ENCODE measurements around the gene GSTT2. TPM values are rescaled to one million over a fixed set of nuclear protein-coding genes. Genes with fewer than 3 reads are reported as not detected.

Gene GSTT2
- total and polyA plus RNA-seq, 9 of the 15 experiments (the other 6 are each of a cell fraction or from before 2014, with no cell fraction given), result not detected

- no peak for TF ChIP-seq ZNF445 (CRISPR knock-in tag; IDR thresholded peaks at IDR 0.05; ENCODE audit: low read depth)
- no peak for TF ChIP-seq ZKSCAN1 (IDR thresholded peaks at IDR 0.05; ENCODE audit: low read depth, low read length)
- TF ChIP-seq HLTF (IDR thresholded peaks at IDR 0.05), result no peak
- no peak for TF ChIP-seq POU5F1 (IDR thresholded peaks at IDR 0.05; ENCODE audit: borderline replicate concordance, low read depth, low read length, partially characterized antibody)
- TF ChIP-seq KDM1A (IDR thresholded peaks at IDR 0.05), result no peak
- no peak for TF ChIP-seq KDM4B (IDR thresholded peaks at IDR 0.05; ENCODE audit: borderline replicate concordance in 2 of 2, low read depth in 1 of 2)
- TF ChIP-seq RBM17 (IDR thresholded peaks at IDR 0.05; ENCODE audit: borderline replicate concordance, low read depth, low read length), result no peak
- TF ChIP-seq ZNF121 (CRISPR knock-in tag; conservative IDR thresholded peaks at IDR 0.05), result peak; percentile 85
- TF ChIP-seq ELF1 (tag; IDR thresholded peaks at IDR 0.05), result no peak
Measured at GRCh38 chr22:24021304-24021703, 41.4 kb downstream of the GSTT2 start (continued).

GRCh38 chr22:24023204-24023789 is 43.4 kb downstream of the GSTT2 start:
- ATAC-seq (no peak), DNase-seq (ENCODE audit: extremely low read depth in 1 of 4, low spot score in 3 of 4) (no peak), FAIRE-seq (no peak)
- H3K27ac ChIP-seq (ENCODE audit: extremely low read depth, low read depth, low read length), result no peak overlapping the region
- in situ Hi-C loops (cut with MboI) (no loop called here), intact Hi-C loops (cut with micrococcal nuclease) (no loop called here)
- H3K9ac ChIP-seq (ENCODE audit: insufficient read depth in 1 of 2, low read depth in 2 of 2, low read length in 2 of 2), result no peak overlapping the region
- no peaks in the 10 kb centered on the region for H3K27me3 ChIP-seq (ENCODE audit: control insufficient read depth in 2 of 2, insufficient read depth in 2 of 2, low read length in 2 of 2)
- CTCF ChIA-PET (ENCODE audit: low intra/inter-chr PET ratio), result no interaction called here
- BruUV-seq (replicated peaks), result no TSS peak
- no peak overlapping the region for H3K4me3 ChIP-seq
- H3K4me2 ChIP-seq (ENCODE audit: insufficient read depth, low read length), result no peak overlapping the region
- 0 out of 2 replicates have a peak, but pooled peaks cover 3% of the 10 kb centered on the region for H4K20me1 ChIP-seq (replicated peaks; ENCODE audit: control insufficient read depth, insufficient read depth, low read length)
- peaks cover 4% of the 10 kb centered on the region; the same call in 1 of the 3 replicates for H3K36me3 ChIP-seq (ENCODE audit: control insufficient read depth, insufficient read depth, low read length)
- POLR2A ChIA-PET, result no interaction called here
- peaks cover 84% of the 10 kb centered on the region for H3K79me2 ChIP-seq (ENCODE audit: control insufficient read depth, insufficient read depth, low read length)
- H3K9me1 ChIP-seq (ENCODE audit: control insufficient read depth, insufficient read depth, low read length), result no peaks in the 10 kb centered on the region
- H3K4me1 ChIP-seq (replicated peaks in 1 of 2; ENCODE audit: control insufficient read depth in 2 of 2, insufficient read depth in 2 of 2, low read length in 2 of 2), result no peaks in the 10 kb centered on the region; a peak in 1 of 5 replicates
- no peaks in the 10 kb centered on the region for H3K9me3 ChIP-seq (replicated peaks; ENCODE audit: control insufficient read depth, insufficient read depth, low read depth, low read length)
- H2AFZ ChIP-seq (ENCODE audit: low read depth, low read length), result no peak overlapping the region
- TF ChIP-seq TCFL5 (CRISPR knock-in tag; conservative IDR thresholded peaks at IDR 0.05) (no peak), NFE2L1 (tag; IDR thresholded peaks at IDR 0.05; ENCODE audit: borderline replicate concordance, low read depth) (no peak), HNRNPUL1 (IDR thresholded peaks at IDR 0.05; ENCODE audit: low read length) (no peak), KDM1A (IDR thresholded peaks at IDR 0.05) (no peak), AFF1 (IDR thresholded peaks at IDR 0.05; ENCODE audit: low read depth in 1 of 2, partially characterized antibody in 2 of 2) (no peak), SAFB (IDR thresholded peaks at IDR 0.05; ENCODE audit: borderline replicate concordance, low read depth, low read length) (no peak), ZNF133 (CRISPR knock-in tag; IDR thresholded peaks at IDR 0.05) (no peak), NBN (IDR thresholded peaks at IDR 0.05; ENCODE audit: low read depth) (no peak), PURB (CRISPR knock-in tag; IDR thresholded peaks at IDR 0.05; ENCODE audit: low read depth) (no peak)
- TF ChIP-seq, protein P1, sequence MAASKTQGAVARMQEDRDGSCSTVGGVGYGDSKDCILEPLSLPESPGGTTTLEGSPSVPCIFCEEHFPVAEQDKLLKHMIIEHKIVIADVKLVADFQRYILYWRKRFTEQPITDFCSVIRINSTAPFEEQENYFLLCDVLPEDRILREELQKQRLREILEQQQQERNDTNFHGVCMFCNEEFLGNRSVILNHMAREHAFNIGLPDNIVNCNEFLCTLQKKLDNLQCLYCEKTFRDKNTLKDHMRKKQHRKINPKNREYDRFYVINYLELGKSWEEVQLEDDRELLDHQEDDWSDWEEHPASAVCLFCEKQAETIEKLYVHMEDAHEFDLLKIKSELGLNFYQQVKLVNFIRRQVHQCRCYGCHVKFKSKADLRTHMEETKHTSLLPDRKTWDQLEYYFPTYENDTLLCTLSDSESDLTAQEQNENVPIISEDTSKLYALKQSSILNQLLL (CRISPR knock-in tag; IDR thresholded peaks at IDR 0.05; ENCODE audit: borderline replicate concordance), result no peak

All from K562 (cell line).